Measurements from ENCODE around the gene ATP8A1.
"Not testable (repeated sequence)": the region's sequence is repeated elsewhere in the genome, so short reads cannot be mapped to it uniquely, and the experiment has no call there.

The ATP8A1 gene

DNA sequence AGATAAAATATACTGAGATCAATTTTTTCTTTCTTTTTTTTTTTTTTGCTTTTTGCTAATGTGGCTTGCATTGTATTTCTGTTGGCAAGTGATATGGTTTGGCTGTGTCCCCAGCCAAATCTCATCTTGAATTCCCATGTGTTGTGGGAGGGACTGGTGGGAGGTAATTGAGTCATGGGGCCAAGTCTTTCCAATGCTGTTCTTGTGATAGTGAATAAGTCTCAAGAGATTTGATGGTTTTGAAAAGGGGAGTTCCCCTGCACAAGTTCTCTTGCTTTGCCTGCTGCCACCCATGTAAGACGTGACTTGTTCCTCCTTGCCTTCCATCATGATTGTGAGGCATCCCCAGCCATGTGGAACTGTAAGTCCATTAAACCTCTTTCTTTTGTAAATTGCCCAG, 195.7 kb downstream of the ATP8A1 start:
- not testable (repeated sequence) for DNase-seq

DNA sequence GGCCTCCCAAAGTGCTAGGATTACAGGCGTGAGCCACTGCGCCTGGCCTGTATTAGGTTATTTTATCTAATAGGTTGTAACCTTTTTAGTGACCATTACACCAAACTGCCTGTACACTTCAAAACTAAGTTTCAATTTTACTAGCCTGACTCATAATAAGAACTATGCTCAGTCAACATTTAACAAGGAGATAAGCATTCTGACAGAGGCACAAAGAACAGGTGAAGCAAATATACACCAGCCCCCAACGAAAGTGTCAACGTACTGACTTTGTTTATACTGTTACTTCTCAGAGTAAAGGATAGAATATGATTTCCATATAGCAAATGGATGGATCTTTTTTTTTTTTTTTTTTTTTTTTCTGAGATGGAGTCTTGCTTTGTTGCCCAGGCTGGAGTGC, 196.9 kb downstream of the ATP8A1 start:
- no peak for DNase-seq

DNA sequence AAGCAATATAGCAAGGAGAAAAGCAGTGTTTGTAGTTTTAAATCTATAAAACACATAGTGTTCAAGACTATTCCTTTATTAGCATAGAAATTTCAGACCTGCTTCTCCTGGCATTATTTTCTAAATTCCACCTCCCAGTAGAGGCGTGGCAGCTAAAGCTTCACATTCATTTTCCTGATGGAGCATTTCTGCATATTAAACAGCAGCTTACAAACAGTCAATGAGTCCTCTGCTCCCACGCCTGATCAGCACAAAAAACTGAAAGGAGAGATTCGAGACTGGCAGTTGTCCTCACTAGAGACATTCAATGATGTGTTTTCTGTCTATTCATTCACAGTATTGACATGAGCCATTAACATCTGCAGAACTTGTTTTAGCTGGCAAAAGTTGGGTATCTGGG, 198.2 kb downstream of the ATP8A1 start:
- DNase-seq: no peak

DNA sequence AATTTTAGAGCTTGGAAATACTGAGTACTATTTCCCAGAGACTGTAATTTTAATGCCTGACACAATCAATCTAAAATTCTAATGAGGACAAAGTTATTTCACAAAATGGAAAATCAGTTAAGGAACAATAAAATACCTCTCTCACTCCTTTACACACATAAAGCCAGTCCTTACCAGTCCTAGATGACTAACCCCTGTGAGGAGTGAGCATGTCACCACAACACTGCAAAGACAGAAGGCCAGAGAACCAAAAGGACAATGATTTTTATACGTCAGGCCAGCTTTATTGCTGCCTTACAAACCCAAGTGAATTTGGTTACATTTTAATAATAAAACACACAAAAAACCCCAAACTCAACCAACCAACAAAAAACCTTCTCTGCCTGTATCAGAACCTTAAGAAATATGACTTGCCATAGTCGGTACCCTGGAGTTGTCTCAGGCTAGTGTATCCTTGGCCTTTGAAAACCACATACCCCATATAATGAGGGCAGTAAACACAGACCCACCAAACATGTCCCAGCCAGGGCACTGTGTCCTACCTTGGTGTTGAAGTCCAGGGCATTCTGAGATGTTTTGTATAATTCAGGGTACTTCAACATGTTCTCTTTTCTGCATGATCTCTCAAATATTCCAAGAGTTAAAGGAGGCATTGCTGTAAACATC, 202.0 kb downstream of the ATP8A1 start:
- DNase-seq: no peak

DNA sequence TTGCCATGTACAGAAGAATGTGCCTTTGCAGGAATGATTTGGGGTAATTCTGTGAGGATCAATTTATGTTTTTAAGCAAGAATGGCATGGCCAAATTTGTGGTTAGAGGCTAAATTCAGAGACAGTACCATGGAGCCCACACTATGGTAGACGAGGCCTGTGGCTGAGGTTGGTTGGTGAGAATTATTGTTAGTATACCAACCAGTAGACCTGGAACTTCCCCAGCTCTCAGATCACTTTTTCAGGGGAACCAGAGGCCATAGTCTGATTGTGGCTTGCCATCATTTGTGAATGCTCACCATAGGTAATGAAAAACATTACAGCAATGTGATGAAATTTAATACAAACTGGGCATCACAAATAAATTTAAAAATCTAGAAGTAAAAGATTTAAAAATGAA, 203.3 kb downstream of the ATP8A1 start:
- no peak for DNase-seq

DNA sequence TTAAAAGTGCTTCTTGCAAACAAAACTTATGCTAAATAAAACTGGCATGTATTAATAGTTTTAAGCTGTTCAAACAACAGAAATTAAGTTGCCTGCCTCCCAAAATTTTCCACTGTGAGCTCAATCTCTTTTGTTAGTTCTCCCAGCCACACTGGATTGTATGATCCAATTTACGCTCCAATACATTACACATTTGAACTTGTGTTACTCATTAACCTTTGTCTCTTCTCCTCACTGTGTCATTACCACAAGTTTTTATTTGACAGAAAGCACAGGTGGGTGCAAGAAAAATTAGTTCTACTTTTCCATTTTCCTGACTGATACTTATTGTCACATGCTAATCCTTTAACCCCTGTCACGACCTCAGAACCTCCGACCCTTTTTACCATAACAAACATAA, 204.1 kb downstream of the ATP8A1 start:
- no peak for DNase-seq

DNA sequence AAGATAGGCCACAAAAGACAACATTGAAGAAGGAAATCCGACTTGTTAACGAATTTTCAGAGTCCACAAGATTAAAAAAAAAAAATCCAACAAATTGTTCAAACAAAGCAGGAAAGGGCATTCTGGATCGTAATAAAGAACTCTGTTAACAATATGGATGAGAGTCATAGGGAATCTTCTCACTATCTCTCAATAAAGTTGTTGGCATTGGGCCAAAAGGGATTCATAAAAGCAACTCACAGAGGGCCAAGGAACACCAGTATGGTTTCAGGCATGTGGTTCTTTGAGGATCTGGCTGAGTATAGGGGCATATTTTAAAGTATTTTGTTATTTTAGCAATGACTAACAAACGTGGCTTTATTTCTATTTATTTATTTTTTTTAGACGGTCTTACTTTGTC, 210.1 kb downstream of the ATP8A1 start:
- no peak for DNase-seq

DNA sequence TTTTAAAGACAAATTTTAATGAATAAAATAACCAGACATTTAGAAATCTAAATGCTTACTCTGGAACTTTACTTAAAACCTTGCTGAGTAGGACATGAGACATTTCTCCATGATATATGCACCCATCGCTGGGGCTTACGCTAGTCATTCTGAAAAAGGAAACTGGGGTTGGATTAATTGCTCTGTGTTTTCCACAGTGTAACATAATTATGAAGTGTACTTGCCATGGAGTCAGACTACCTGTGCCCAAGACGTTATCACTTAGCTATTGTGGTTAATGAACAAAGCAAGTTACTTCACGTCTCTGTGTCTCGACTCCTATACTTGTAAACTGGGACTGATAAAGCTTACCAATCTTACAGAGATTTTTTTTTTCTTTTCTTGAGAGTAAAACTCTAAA, 211.9 kb downstream of the ATP8A1 start:
- DNase-seq: no peak

DNA sequence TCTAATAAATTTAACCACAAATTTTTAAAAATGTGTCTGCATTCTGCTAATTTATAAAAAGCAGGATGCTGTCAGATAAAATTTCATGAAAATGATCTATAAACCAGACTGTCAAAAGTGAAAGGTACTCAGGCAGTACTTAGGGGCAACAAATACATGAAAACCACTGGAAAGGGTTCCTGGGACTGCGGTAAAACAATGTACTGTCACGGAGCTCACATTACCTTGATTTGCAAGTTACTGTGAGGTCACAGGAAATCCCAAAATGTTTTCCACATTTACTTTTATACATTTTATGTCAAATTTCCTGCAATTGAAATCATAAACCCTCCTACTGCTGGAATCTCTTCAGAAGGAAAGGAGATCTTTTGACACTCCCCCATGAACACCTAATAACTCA, 214.3 kb downstream of the ATP8A1 start:
- DNase-seq: no peak

DNA sequence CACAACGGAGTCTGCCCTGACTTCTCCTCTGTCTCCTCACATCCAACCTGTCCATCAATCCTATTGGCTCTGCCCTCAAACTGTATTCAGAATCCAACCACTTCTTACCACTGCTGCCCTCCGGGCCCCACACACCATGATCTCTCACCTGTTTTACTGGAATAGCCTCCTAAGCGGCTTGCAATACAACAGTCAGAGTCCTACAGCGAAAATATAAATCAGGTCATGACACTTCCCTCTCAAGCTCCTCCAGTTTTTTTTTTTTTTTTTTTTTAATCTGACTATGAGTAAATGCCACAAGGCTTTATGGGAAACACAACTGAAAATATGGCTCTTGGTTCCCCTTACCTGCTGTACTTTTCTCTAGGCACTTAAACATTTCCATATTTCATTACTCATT, 216.8 kb downstream of the ATP8A1 start:
- no peak for DNase-seq

DNA sequence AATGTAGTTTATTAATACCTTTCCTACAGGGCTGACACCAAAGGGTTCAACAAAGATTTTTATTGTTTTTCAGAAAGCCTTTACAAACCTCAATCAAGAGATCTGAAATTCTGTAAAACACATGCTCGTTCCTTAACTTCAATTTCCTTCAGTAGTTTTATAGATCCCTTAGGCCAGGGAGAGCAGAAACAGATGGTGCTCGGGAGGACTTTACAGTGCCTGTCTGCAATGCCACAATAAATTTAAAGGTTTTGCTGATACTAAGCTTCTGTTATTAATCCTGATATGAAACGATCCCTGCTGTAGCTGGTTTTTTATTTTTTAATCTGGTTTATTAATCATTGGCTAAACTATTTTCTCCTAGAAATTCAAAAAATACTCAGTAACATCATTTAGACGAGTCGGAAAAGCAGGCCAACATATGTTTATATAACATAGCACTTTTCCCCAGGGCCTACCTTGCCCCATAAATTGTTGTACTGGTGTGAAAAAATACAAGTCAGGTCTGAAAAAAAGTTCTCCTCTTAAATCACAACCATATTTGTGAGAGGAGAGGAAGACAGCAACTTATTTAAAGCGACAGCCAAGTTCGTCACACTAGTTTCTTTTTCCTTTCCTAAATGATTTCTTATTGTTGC, 219.9 kb downstream of the ATP8A1 start:
- no peak for DNase-seq

DNA sequence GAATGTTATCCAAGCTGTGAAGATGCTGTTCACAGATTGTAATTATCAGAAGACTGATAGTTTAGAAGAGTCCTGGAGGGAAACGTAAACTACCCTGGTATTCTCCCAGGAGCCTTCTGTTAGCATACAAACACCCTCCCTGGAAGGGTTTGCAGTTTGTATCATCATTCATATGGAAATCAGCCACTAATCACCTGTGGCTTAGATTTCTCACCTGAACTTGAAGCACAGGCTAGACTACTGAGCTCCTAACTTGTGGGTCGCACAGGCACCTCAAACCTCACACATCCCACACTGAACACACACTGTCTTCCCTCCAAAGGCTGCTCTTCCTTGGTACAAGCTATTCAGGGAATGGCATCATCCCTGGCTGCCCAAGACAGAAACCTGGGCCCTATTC, 228.9 kb downstream of the ATP8A1 start:
- no peak for DNase-seq

DNA sequence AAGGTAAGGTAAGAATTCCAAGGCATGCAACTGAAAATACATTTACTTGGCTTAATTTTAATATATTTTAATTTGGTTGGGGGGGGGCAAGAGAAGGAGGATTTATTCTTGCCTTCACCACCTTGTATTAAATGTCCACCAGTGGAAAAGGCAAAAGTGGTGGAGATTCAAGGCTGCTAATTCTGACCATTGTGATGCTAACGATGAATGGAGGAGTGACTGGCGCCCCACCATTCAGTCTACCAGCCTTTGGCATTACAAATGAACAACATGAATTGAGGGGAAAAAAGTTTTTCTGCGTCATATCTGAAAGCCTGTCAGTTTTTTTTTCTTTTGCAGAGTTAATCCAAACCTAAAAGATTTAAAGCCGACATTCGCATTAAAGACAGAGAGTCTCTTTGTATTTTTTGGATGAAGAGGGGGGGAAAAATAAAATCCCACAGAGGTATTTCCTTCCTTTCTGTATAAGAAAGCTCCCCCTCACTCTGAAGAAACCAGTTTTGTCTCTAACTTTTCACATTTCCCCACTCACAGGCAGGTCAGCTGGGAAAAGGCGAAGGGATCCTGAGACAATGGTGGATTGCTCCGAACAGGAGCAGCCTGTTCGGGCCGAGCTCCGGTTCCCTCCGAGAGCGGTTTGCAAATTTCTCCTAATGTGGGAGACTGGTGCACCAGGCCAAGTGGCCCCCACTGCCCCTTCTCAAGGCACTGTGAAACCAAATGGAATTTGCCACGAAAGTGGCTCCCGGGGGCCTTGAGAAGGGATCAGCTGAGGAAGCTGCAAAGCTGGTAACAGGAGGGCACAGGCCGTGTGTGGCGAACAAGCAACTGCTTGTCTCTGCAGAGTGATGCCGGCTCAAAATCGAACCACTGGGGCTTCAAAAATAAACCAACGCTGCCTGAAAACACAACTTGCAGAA, 231.5 kb downstream of the ATP8A1 start:
- DNase-seq: no peak

DNA sequence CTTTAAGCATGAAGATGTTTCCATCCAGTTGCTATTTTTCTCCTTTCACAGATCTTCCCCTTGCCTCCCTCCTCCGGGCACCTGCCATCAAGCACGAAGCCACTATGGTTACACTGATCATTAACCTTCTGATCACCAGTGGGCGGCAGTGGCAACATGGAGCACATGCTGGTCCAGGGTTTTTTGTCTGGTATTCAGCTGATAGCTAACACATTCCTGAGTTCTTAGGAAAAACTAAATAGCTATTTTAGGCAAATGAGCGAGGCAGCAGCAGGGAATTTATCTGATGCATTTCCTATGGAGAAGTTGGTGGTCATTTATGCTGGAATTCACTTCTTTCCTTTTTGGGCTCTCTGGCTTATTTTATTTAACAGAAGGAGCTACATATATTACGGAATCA, 236.8 kb downstream of the ATP8A1 start:
- no peak for DNase-seq

DNA sequence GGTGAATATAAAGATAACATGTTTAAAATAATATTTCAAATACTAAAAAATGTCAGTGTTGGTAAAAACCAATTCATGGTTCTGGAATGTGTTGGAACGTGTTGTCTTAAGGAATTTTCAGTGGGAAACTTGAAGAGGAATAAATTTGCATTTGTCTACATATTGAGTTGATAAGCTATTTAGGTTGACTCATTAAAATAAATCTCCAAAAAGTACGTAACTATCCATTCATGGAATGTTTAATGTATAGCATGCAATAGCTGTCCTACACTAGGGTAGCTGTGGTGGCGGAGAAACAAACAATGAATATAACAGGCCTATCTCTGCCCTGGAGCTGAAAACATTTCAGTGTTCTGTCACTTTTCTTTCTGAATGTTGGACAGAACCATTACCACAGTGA, 239.4 kb downstream of the ATP8A1 start:
- DNase-seq: no peak

DNA sequence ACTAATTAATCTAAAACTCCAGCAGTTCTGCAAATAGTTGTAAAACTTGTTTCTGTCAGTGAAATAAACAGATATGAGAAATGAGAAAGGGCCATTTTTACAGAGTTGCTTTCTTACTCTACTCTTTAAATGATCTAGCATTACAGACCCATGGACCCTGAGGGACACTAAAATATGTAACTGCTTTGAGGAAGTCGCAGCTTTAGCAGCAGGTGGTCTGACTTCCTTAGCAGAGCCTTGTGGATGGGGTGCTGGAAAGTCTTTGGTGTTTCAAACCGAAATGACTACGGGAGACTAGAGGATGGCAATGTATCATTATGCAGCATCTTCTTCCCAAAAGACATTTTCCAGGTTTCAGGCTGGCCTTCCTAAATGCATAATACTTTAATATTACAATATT, 240.9 kb downstream of the ATP8A1 start:
- DNase-seq: no peak

DNA sequence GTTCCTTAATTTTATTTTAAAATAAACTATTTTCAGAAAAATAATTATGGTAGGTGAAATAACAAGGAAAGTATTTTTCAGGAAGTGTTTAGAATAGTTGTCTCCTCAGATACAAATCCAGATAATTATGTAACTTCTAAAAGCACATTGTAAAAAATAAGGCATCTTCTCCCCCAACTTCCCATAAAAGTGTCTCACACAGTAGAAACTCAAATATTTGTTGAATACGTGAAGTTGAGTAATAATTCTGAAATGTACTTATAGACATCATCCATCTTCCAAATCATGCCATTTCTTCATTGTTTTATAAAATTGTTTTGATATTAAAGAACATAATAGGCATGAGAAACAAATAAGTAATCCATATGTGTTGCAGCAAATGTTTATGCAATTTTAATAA, 241.6 kb downstream of the ATP8A1 start:
- no peak for DNase-seq

DNA sequence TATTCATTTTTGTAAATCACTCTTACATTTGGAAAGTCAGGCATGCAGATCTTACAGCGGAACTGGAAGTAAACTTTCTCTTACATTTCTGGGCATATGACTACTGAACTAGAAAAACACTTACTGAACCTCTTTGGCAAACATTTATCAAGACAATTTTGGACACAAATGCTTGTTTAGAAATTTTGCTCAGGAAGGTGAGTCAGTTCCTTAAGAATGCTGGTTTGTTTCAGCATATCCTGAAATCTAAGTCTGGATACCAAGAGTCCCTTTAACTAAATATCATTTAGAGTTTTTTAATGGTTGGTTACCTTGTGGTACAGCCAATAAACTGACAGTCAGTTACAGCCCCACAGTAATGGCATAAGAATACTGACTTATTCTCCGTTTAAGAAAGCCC, 244.7 kb downstream of the ATP8A1 start:
- no peak for DNase-seq

DNA sequence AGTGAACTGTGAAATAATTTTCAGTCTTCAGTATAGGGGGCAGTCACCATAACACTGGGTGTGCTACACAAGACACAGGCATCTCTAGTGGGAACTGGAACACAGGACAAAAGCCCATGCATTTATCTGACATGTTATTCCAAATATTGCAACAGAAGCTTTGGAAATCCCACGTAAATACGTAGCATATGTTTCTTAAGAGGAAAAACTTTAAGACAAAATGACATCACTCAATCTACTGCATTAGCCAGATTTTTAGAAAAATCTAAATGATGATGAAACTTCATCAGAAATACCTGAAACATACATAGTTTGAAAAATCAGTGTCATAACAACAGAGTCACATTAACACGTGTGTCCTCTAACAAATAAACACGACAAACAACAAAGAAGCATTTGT, 245.1 kb downstream of the ATP8A1 start:
- no peak for DNase-seq

DNA sequence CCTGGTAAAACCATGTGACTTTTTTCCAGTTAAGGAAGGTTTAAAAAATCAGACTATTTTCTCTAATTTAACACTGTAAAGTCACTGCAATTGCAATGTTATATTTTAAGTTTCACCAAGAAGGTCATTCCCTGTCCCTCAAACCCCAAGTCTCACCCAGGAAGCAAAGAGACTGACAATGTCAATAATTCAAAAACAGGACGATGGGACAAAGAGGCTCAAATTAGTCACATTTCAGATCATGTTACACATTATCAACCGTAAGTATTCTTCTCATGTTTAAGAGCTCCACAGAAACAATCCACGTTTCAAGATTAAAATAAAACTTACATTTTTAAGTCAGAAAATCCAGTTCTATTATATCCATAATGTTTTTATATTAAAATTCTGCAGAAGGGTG, 246.5 kb downstream of the ATP8A1 start:
- no peak for DNase-seq

DNA sequence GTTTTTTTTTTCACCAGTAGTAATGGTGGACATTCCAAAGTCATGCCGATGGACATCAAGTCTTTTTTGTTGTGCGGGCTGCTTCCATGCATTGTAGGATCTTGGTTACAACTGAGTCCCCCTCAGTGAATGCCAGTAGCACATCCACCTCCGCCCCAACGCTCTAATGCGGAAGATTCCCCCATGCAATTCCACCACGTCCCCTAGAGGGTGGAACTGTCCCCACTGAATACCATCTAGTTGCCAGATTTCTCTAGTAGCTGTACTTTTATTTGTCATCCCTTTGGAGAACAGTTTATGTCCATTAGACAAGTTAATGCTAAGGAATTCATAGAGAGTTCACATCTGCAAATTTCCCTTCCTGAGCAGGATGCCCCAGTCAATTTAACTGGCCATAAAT, 252.9 kb downstream of the ATP8A1 start:
- no peak for DNase-seq

DNA sequence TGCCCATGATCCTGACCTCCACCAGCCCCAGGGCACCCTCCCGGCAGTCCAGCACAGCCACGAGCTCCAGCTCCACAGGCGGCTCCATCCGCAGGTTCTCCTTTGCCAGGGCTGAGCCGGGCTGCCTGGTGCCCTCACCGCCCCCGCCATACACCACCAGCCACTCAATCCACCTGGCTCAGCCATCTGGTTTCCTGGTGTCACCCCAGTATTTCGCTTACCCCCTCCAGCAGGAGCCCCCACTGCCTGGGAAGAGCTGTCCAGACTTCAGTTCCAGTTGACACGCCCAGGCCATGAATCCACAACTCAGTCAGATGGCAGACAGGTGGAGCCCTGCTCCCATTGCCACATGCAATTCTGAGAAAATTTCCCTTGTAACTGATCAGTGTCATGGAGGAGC, 255.7 kb downstream of the ATP8A1 start:
- no peak for DNase-seq

DNA sequence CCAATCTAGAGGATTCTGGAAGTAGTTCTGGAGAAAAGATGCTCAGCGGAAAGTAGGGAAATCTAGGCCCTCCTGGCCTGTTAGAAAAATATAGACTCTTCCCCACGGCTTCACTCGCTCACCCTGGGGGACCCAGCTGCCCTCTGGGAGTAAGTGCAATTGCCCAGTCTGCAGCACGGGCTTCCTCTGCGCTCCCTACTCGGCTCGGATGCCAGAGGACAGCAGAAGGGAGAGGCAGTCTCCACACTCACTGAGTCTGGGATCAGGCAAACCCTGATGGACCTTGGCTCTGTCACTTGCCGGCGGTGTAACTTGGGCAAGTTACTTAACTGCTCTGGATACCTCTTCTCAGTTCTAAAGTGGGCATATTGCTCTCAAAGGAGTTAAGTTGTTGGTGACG, 257.5 kb downstream of the ATP8A1 start:
- DNase-seq: no peak

DNA sequence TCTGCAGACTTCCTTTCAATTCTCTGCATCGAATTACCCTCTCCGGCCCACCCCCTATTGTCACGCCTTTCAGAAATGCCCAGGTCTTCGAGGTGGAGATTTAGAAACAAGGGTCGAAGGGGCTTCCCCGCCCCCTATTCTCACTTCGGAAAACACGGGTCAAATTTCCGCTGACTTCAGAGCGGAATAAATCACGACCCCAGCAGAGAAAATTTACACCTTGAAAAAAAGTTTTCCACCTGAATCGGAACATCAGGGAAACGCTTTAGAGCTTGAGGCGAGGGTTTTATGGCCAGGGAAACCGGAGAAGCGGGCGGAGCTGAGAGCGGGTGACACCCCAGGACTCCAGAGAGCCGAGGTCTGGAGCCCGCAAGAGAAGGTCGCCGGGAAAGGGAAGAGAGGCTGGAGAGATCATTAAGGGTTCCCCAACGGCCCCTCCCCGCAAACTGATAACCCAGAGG, 258.0 kb downstream of the ATP8A1 start:
- no peak for DNase-seq
